GM21515 (cell line): ENCODE data around the gene TXNDC11.

Source experiments
- ATAC-seq: cut with Tn5 transposase; IDR thresholded peaks from one replicate; pipeline ENCODE4 v1.9.1; 2021; ENCODE audit not compliant: unreplicated experiment

TXNDC11 gene

GRCh38 chr16:11675561-11676511, 66.8 kb downstream of the TXNDC11 start:
- ATAC-seq: no peak

GRCh38 chr16:11674818-11675560, 67.7 kb downstream of the TXNDC11 start:
- no peak for ATAC-seq

GRCh38 chr16:11674001-11674817, 68.4 kb downstream of the TXNDC11 start:
- no peak for ATAC-seq

- no peak for ATAC-seq
Observed at GRCh38 chr16:11673091-11674000, 69.3 kb downstream of the TXNDC11 start.

- no peak for ATAC-seq
Observed at GRCh38 chr16:11672206-11673090, 70.2 kb downstream of the TXNDC11 start.

- no peak for ATAC-seq
Observed at GRCh38 chr16:11671676-11672075, 71.0 kb downstream of the TXNDC11 start.

GRCh38 chr16:11671271-11671670, 71.4 kb downstream of the TXNDC11 start:
- no peak for ATAC-seq

GRCh38 chr16:11670171-11671131, 72.2 kb downstream of the TXNDC11 start:
- no peak for ATAC-seq

- no peak for ATAC-seq
Observed at GRCh38 chr16:11669380-11670146, 73.1 kb downstream of the TXNDC11 start.

GRCh38 chr16:11668623-11669379, 73.9 kb downstream of the TXNDC11 start:
- no peak for ATAC-seq

GRCh38 chr16:11667824-11668622, 74.6 kb downstream of the TXNDC11 start, which contains the start of gene SNN:
SNN (plus strand) TSS chr16:11668455; CDS start chr16:11676060, 7,605 bp downstream.
- ATAC-seq: peak; percentile 42

- ATAC-seq: no peak
Observed at GRCh38 chr16:11667221-11667823, 75.3 kb downstream of the TXNDC11 start.

GRCh38 chr16:11666103-11667055, 76.3 kb downstream of the TXNDC11 start:
- ATAC-seq: no peak

GRCh38 chr16:11665071-11665491, 77.6 kb downstream of the TXNDC11 start:
- no peak for ATAC-seq
